Measurements from ENCODE around the gene ATE1. TPM values are rescaled to one million over a fixed set of nuclear protein-coding genes. Genes with fewer than 3 reads are reported as not detected.

ATE1 gene
- polyA plus RNA-seq, 1 experiment: 17.9 TPM

DNA sequence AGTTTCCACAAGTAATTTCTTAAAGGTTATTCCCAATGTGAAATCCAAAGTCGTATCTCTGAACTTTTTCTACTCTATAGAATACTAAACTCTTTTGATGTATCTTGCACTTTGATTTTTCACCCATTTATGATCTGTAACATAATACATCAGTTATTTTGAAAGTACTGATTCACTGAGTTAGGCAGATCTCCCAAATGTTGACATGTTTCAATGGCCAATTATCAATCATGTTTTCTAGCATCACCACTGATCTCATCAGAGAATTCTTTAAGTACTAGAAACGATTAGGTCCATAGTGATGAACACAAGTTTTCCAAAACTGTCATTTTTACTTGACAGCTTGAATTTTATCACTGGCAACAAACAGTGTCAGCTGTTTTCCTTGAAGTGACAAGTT is 119.0 kb downstream of the ATE1 start:
- no peaks in the 10 kb centered on the region for H3K9me3 ChIP-seq (ENCODE audit: control insufficient read depth, insufficient read depth, low read length)
- H3K4me3 ChIP-seq (ENCODE audit: low read depth, low read length): no peak overlapping the region
- TF ChIP-seq CTCF (IDR thresholded peaks at IDR 0.05; ENCODE audit: low read depth, low read length): no peak
- ChIA-PET CTCF (interaction anchor here (0.7 kb wide), 1 partner anchor 70 kb away, joined by 6 read pairs; no protein-coding TSS in a partner anchor), POLR2A (interaction anchor here (1.1 kb wide), 1 partner anchor 38 kb away, joined by 5 read pairs; no protein-coding TSS in a partner anchor)
- DNase-seq (ENCODE audit: low read depth, low spot score): no peak
- no peak overlapping the region for H3K27ac ChIP-seq (ENCODE audit: low read depth, low read length)
- no peaks in the 10 kb centered on the region for H3K27me3 ChIP-seq (ENCODE audit: control insufficient read depth, insufficient read depth, low read length)

- H3K9me3 ChIP-seq (ENCODE audit: control insufficient read depth, insufficient read depth, low read length): no peaks in the 10 kb centered on the region
- POLR2A ChIA-PET: no interaction called here
- no peak for TF ChIP-seq CTCF (IDR thresholded peaks at IDR 0.05; ENCODE audit: low read depth, low read length)
- CTCF ChIA-PET: interaction anchor here (0.6 to 2.1 kb wide), 3 partner anchors 20 to 1240 kb away, joined by 3 to 18 read pairs (median 3); no protein-coding TSS in a partner anchor
- DNase-seq (ENCODE audit: low read depth, low spot score): peak; percentile 29
- no peaks in the 10 kb centered on the region for H3K27me3 ChIP-seq (ENCODE audit: control insufficient read depth, insufficient read depth, low read length)
- no peak overlapping the region for H3K4me3 ChIP-seq (ENCODE audit: low read depth, low read length)
- H3K27ac ChIP-seq (ENCODE audit: low read depth, low read length): no peak overlapping the region
These were observed 123.4 kb downstream of the ATE1 start for GRCh38 chr10:121804460-121804859.

GRCh38 chr10:121803611-121804010 is 124.2 kb downstream of the ATE1 start:
- CTCF ChIA-PET: interaction anchor here (1.3 kb wide), 1 partner anchor 22 kb away, joined by 3 read pairs; no protein-coding TSS in a partner anchor
- DNase-seq (ENCODE audit: low read depth, low spot score): no peak
- Histone ChIP-seq H3K9me3 (ENCODE audit: control insufficient read depth, insufficient read depth, low read length) (no peaks in the 10 kb centered on the region), H3K4me3 (ENCODE audit: low read depth, low read length) (no peak overlapping the region), H3K27me3 (ENCODE audit: control insufficient read depth, insufficient read depth, low read length) (no peaks in the 10 kb centered on the region), H3K27ac (ENCODE audit: low read depth, low read length) (no peak overlapping the region)
- TF ChIP-seq CTCF (IDR thresholded peaks at IDR 0.05; ENCODE audit: low read depth, low read length): no peak
- POLR2A ChIA-PET: no interaction called here

- no peaks in the 10 kb centered on the region for H3K9me3 ChIP-seq (ENCODE audit: control insufficient read depth, insufficient read depth, low read length)
- no peak overlapping the region for H3K27ac ChIP-seq (ENCODE audit: low read depth, low read length)
- TF ChIP-seq CTCF (IDR thresholded peaks at IDR 0.05; ENCODE audit: low read depth, low read length): no peak
- no peak overlapping the region for H3K4me3 ChIP-seq (ENCODE audit: low read depth, low read length)
- DNase-seq (ENCODE audit: low read depth, low spot score): no peak
- POLR2A ChIA-PET: no interaction called here
- CTCF ChIA-PET: interaction anchor here (0.8 kb wide), 1 partner anchor 24 kb away, joined by 3 read pairs; no protein-coding TSS in a partner anchor
- H3K27me3 ChIP-seq (ENCODE audit: control insufficient read depth, insufficient read depth, low read length): no peaks in the 10 kb centered on the region
These were observed 127.0 kb downstream of the ATE1 start for GRCh38 chr10:121800831-121801230.

- Histone ChIP-seq H3K4me3 (ENCODE audit: low read depth, low read length) (no peak overlapping the region), H3K27ac (ENCODE audit: low read depth, low read length) (no peak overlapping the region), H3K9me3 (ENCODE audit: control insufficient read depth, insufficient read depth, low read length) (no peaks in the 10 kb centered on the region), H3K27me3 (ENCODE audit: control insufficient read depth, insufficient read depth, low read length) (no peaks in the 10 kb centered on the region)
- CTCF ChIA-PET: no interaction called here
- DNase-seq (ENCODE audit: low read depth, low spot score): no peak
- POLR2A ChIA-PET: no interaction called here
- no peak for TF ChIP-seq CTCF (IDR thresholded peaks at IDR 0.05; ENCODE audit: low read depth, low read length)
These were observed 127.7 kb downstream of the ATE1 start for GRCh38 chr10:121800146-121800545.
